Activated T-cell treated with anti-CD3 and anti-CD28 coated beads for 48 hours (primary cell): ENCODE measurements around the gene METAP1D.

ENCODE experiments used
- DNase-seq: peaks from one replicate; pipeline ENCODE4 v3.0.0-alpha.2; 2020; ENCODE audit warnings: low read depth

The METAP1D gene

GRCh38 chr2:172091761-172092566, 92.2 kb downstream of the METAP1D start:
- DNase-seq: no peak

GRCh38 chr2:172092716-172093415, 93.1 kb downstream of the METAP1D start:
- no peak for DNase-seq

- DNase-seq: no peak
These were observed 93.9 kb downstream of the METAP1D start for GRCh38 chr2:172093416-172094293.

GRCh38 chr2:172094294-172095145, 94.8 kb downstream of the METAP1D start:
- DNase-seq: no peak

GRCh38 chr2:172095146-172095904, 95.6 kb downstream of the METAP1D start:
- no peak for DNase-seq

GRCh38 chr2:172095905-172096625, 96.3 kb downstream of the METAP1D start:
- DNase-seq: no peak

- DNase-seq: no peak
These were observed 97.1 kb downstream of the METAP1D start for GRCh38 chr2:172096626-172097547.

- no peak for DNase-seq
These were observed 97.9 kb downstream of the METAP1D start for GRCh38 chr2:172097557-172098131.

GRCh38 chr2:172098287-172098649, 98.5 kb downstream of the METAP1D start:
- no peak for DNase-seq

- no peak for DNase-seq
These were observed 99.1 kb downstream of the METAP1D start for GRCh38 chr2:172098650-172099471.

- no peak for DNase-seq
These were observed 99.8 kb downstream of the METAP1D start for GRCh38 chr2:172099472-172100079.

GRCh38 chr2:172100080-172100934, 100.6 kb downstream of the METAP1D start:
- no peak for DNase-seq

- no peak for DNase-seq
These were observed 101.4 kb downstream of the METAP1D start for GRCh38 chr2:172100935-172101820.

- no peak for DNase-seq
These were observed 102.2 kb downstream of the METAP1D start for GRCh38 chr2:172101821-172102390.
